Cardiac muscle cell (in vitro differentiated cells and primary cell): Measurements from ENCODE around the gene MAPT. TPM values are rescaled to one million over a fixed set of nuclear protein-coding genes. Genes with fewer than 3 reads are reported as not detected.

ENCODE experiments used
- DNase-seq, 2 donors: peaks; one replicate each; pipeline versions ENCODE4 v3.0.0 to v3.0.0-alpha.2; 2010 to 2017; ENCODE audit warnings: low read depth in 1 of 2, low spot score in 1 of 2
- H3K27ac ChIP-seq: fragments of 200-600 bp; sonication (generic); 2 replicates; pipeline ENCODE4 v1.5.1; 2016
- H3K27me3 ChIP-seq: fragments of 200-600 bp; sonication (generic); 2 replicates; pipeline ENCODE4 v1.6.0; 2016; ENCODE audit warnings: control low read depth
- H3K36me3 ChIP-seq: fragments of 200-600 bp; sonication (generic); 2 replicates; pipeline ENCODE4 v1.5.1; 2016; ENCODE audit warnings: control low read depth
- H3K4me1 ChIP-seq: fragments of 200-600 bp; sonication (generic); 2 replicates; pipeline ENCODE4 v1.8.1; 2017; ENCODE audit warnings: low read depth, mild to moderate bottlenecking, mixed run types
- H3K4me3 ChIP-seq: fragments of 200-600 bp; sonication (generic); 2 replicates; pipeline ENCODE4 v1.5.1; 2016; ENCODE audit warnings: mild to moderate bottlenecking
- H3K9me3 ChIP-seq: fragments of 200-600 bp; sonication (generic); 2 replicates; pipeline ENCODE4 v1.5.1; 2017; ENCODE audit warnings: low read depth, mild to moderate bottlenecking, control low read depth
- polyA plus RNA-seq: library from polyadenylated mRNA; unstranded; fragments of >200 nt; fragmentation: Nextera tagmentation; extraction: Ambion mirVana; gene quantifications from 2 replicates; pipeline ENCODE4 v1.2.1, GENCODE V29; 2016
- total RNA-seq: library from RNA; depleted of rRNA; stranded (reverse); fragments of >200 nt; gene quantifications from 2 replicates; pipeline ENCODE4 v1.2.3, GENCODE V29; 2016
- TF ChIP-seq, protein P1 (sequence below): IDR thresholded peaks from 2 replicates; pipeline ENCODE4 v1.5.1; 2012; ENCODE audit warnings: low read depth, mild to moderate bottlenecking, low read length

MAPT gene
- total and polyA plus RNA-seq, 2 experiments from 2014 or later, result 1.3 to 1.9 TPM

DNA sequence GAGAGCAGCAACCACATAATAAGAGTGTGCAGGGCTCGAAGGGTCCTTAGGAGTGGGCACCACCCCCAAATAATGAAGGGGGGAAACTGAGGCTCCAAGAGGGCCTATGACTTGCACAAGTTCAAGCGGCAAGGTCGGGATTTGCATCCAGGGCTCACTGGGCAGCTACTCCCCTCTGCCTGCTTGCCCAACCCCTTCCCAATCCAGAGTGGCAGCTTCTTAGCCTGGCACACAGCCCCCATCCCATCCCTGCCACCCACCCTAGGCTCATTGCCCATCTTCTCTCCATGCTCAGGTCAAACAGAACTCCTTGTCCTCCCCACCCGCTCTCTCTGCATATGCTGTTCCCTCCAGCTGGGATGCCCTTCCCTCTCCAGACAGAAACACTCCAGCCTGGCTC is 47.3 kb upstream of the MAPT start:
- H3K9me3 ChIP-seq, result no peaks in the 10 kb centered on the region
- no peak overlapping the region for H3K4me3 ChIP-seq
- TF ChIP-seq, protein P1, sequence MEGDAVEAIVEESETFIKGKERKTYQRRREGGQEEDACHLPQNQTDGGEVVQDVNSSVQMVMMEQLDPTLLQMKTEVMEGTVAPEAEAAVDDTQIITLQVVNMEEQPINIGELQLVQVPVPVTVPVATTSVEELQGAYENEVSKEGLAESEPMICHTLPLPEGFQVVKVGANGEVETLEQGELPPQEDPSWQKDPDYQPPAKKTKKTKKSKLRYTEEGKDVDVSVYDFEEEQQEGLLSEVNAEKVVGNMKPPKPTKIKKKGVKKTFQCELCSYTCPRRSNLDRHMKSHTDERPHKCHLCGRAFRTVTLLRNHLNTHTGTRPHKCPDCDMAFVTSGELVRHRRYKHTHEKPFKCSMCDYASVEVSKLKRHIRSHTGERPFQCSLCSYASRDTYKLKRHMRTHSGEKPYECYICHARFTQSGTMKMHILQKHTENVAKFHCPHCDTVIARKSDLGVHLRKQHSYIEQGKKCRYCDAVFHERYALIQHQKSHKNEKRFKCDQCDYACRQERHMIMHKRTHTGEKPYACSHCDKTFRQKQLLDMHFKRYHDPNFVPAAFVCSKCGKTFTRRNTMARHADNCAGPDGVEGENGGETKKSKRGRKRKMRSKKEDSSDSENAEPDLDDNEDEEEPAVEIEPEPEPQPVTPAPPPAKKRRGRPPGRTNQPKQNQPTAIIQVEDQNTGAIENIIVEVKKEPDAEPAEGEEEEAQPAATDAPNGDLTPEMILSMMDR, result no peak
- H3K27ac ChIP-seq, result no peak overlapping the region
- no peak for DNase-seq
- H3K36me3 ChIP-seq, result no peaks in the 10 kb centered on the region
- H3K27me3 ChIP-seq, result no peaks in the 10 kb centered on the region
- no peaks in the 10 kb centered on the region for H3K4me1 ChIP-seq

- no peak overlapping the region for H3K27ac ChIP-seq
- TF ChIP-seq, protein P1, result no peak
- H3K4me1 ChIP-seq, result no peaks in the 10 kb centered on the region
- H3K9me3 ChIP-seq, result no peaks in the 10 kb centered on the region
- no peak overlapping the region for H3K4me3 ChIP-seq
- H3K27me3 ChIP-seq, result no peaks in the 10 kb centered on the region
- DNase-seq, result no peak
- H3K36me3 ChIP-seq, result no peaks in the 10 kb centered on the region
Measured at GRCh38 chr17:45847747-45848146, 46.6 kb upstream of the MAPT start.

- no peak for DNase-seq
- Histone ChIP-seq H3K36me3 (no peaks in the 10 kb centered on the region), H3K4me1 (no peaks in the 10 kb centered on the region), H3K27me3 (no peaks in the 10 kb centered on the region), H3K27ac (no peak overlapping the region), H3K4me3 (no peak overlapping the region), H3K9me3 (no peaks in the 10 kb centered on the region)
- TF ChIP-seq, protein P1, result no peak
Measured at GRCh38 chr17:45848405-45848804, 45.9 kb upstream of the MAPT start.

DNA sequence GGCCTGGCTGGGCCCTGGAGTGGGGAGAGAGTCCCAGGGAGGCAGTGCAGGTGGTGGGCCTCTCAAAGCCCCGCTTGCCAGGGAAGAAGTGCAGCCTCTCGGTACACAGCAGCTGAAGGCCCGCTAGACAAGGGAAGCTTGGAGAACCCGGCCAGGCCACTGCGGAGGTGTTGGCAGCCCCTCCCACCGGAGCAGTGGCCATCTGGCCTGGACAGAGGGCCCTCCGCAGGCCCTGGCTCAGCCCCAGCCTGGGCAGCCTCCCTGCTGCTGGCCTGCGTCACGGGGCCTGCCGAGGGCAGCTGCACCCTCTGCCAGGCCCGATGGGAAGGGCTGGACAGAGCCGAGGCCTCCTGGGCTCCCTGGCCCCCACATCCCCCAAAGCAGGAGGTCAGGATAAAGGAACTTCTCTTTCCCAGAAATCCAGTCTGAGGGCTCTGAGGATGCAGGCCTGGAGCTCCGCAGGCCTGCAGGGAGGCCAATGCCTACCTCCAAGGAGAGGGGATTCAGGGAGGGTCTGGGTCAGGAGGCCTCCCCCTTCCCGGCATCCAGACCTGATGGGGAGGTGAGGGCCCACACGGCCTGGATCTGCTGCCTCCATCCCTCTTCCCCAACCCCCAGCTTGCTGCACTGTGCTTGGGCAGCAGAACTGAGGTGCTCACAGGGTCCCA is 45.4 kb upstream of the MAPT start:
- Histone ChIP-seq H3K9me3 (no peaks in the 10 kb centered on the region), H3K27me3 (no peaks in the 10 kb centered on the region), H3K4me1 (no peaks in the 10 kb centered on the region), H3K27ac (no peak overlapping the region), H3K36me3 (no peaks in the 10 kb centered on the region), H3K4me3 (no peak overlapping the region)
- TF ChIP-seq, protein P1, result no peak
- no peak for DNase-seq

DNA sequence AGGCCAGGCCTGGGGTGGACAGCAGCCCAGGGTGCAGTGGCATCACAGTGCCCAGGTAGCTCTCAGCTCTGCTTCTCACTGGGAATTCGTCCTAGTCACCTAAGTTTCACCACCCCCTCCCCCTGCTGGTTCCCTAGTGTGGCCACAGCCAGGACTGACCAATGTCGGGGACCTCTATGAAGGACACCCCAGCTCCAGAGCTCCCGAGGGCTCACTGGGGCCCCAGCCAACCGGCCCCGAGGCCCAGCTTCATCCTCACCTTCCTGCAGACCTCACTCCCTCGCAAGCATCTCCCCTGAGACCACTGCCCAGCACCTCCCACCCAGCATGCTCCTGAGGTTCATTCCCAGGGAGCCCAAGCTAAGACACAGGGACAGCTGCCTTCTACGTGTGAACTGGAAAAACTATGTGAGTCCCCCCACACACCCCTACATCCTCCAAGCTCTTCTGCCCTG is 44.8 kb upstream of the MAPT start:
- no peaks in the 10 kb centered on the region for H3K27me3 ChIP-seq
- H3K4me3 ChIP-seq, result no peak overlapping the region
- TF ChIP-seq, protein P1, result no peak
- H3K9me3 ChIP-seq, result no peaks in the 10 kb centered on the region
- no peak for DNase-seq
- no peaks in the 10 kb centered on the region for H3K4me1 ChIP-seq
- no peak overlapping the region for H3K27ac ChIP-seq
- no peaks in the 10 kb centered on the region for H3K36me3 ChIP-seq

- no peaks in the 10 kb centered on the region for H3K27me3 ChIP-seq
- no peak overlapping the region for H3K27ac ChIP-seq
- no peaks in the 10 kb centered on the region for H3K4me1 ChIP-seq
- no peak for DNase-seq
- H3K36me3 ChIP-seq, result no peaks in the 10 kb centered on the region
- TF ChIP-seq, protein P1, result no peak
- no peak overlapping the region for H3K4me3 ChIP-seq
- H3K9me3 ChIP-seq, result no peaks in the 10 kb centered on the region
Measured at GRCh38 chr17:45850011-45850410, 44.3 kb upstream of the MAPT start.
